ENCODE data around the gene PKP3. TPM values are rescaled to one million over a fixed set of nuclear protein-coding genes. Genes with fewer than 3 reads are reported as not detected.
"Not testable (repeated sequence)": the region's sequence is repeated elsewhere in the genome, so short reads cannot be mapped to it uniquely, and the experiment has no call there.

PKP3 gene
- total RNA-seq, 1 experiment from 2014 or later = 284 TPM

- DNase-seq (ENCODE audit: low spot score) = no peak
Observed at GRCh38 chr11:362642-363442, 31.2 kb upstream of the PKP3 start.

GRCh38 chr11:363443-363805 is 30.6 kb upstream of the PKP3 start:
- not testable (repeated sequence) for DNase-seq (ENCODE audit: low spot score)

- DNase-seq (ENCODE audit: low spot score) = peak; percentile 90
Observed at GRCh38 chr11:363948-364761, 29.9 kb upstream of the PKP3 start.

- DNase-seq (ENCODE audit: low spot score) = no peak
Observed at GRCh38 chr11:364991-365725, 28.9 kb upstream of the PKP3 start.

GRCh38 chr11:365831-366230 is 28.2 kb upstream of the PKP3 start:
- no peak for DNase-seq (ENCODE audit: low spot score)

- DNase-seq (ENCODE audit: low spot score) = no peak
Observed at GRCh38 chr11:367956-368413, 26.0 kb upstream of the PKP3 start.

- DNase-seq (ENCODE audit: low spot score) = no peak
Observed at GRCh38 chr11:368414-369335, 25.3 kb upstream of the PKP3 start.

GRCh38 chr11:369336-370018 is 24.5 kb upstream of the PKP3 start, which contains the start of gene B4GALNT4:
Gene B4GALNT4 (plus strand): TSS chr11:369499. CDS start chr11:369804, 305 bp downstream.
- no peak for DNase-seq (ENCODE audit: low spot score)

GRCh38 chr11:370070-370941 is 23.7 kb upstream of the PKP3 start:
- no peak for DNase-seq (ENCODE audit: low spot score)

GRCh38 chr11:371051-371450 is 23.0 kb upstream of the PKP3 start:
- DNase-seq (ENCODE audit: low spot score) = no peak

GRCh38 chr11:371716-372590 is 22.1 kb upstream of the PKP3 start:
- no peak for DNase-seq (ENCODE audit: low spot score)

- DNase-seq (ENCODE audit: low spot score) = no peak
Observed at GRCh38 chr11:372809-373715, 20.9 kb upstream of the PKP3 start.

- no peak for DNase-seq (ENCODE audit: low spot score)
Observed at GRCh38 chr11:373716-374551, 20.1 kb upstream of the PKP3 start.

GRCh38 chr11:375065-376025 is 18.7 kb upstream of the PKP3 start:
- no peak for DNase-seq (ENCODE audit: low spot score)

- DNase-seq (ENCODE audit: low spot score) = no peak
Observed at GRCh38 chr11:376531-377173, 17.4 kb upstream of the PKP3 start.
